Erythroblast (primary cell): ENCODE data around the gene CD74.

ENCODE experiments used
- GATA1 ChIP-seq: IDR thresholded peaks from 2 replicates; pipeline ENCODE4 v1.6.1; 2011; ENCODE audit warnings: low read depth, mild to moderate bottlenecking, control low read depth, low read length, moderate library complexity
- POLR2A ChIP-seq: IDR thresholded peaks from 2 replicates; pipeline ENCODE4 v1.6.1; 2011; ENCODE audit warnings: mild to moderate bottlenecking, low read length

DNA sequence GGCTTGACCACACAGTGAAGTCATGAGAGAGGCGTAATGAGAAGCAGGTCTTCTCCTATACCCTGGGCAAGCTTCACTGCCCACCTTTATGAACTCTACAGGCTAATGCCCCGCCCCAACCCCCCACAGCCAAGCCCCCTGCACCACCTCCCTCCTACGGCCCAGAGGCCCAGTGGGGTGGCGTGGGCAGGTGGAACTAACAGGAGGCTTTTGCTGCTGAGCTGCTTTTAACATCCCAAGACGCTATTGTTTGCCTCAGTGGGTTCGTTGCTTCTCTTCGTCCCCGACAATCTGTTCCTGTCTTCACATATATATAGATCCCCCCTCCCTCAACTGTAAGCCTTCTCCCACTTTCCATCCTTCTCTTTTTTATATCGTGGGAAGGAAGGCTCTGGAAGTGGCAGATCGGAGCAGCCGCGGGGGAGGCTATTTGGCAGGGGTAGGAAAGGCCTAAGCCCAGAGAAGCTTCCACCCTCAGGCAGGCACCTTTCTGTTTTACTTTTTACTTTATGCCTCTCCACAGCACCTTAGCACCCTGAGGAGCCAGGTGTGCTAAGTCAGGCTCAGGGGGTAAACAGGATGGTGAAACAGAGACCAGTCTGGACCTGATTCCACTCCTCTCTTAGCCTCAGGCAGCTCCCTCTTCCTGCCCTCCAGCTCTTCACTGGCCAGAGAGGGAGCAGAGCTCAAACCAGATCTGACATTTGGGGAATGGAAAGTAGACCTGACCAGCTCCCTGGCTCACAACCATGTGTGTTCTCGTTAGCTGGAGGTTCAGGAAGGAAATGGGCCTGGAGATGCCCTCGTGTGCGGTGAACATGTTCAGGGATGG is 26.5 kb downstream of the CD74 start:
- TF ChIP-seq POLR2A (no peak), GATA1 (no peak)
